Measurements from ENCODE around the gene FAM89A.
"Not testable (repeated sequence)": the region's sequence is repeated elsewhere in the genome, so short reads cannot be mapped to it uniquely, and the experiment has no call there.

The FAM89A gene

GRCh38 chr1:231035799-231036198, 4.3 kb downstream of the FAM89A start:
- 92% methylated on average over 1 of the region's 1 CpG for WGBS, 2 experiments
- peaks cover 5% of the 10 kb centered on the region for H3K4me1 ChIP-seq (ENCODE audit: control insufficient read depth, insufficient read depth, low read length)
- H3K9me3 ChIP-seq (ENCODE audit: control insufficient read depth, low read length) = no peaks in the 10 kb centered on the region
- peaks cover 56% of the 10 kb centered on the region for H3K27me3 ChIP-seq (ENCODE audit: control insufficient read depth, insufficient read depth, low read length, poor library complexity, severe bottlenecking)
- H3K4me3 ChIP-seq (ENCODE audit: insufficient read depth, low read depth, low read length) = no peak overlapping the region
- H3K36me3 ChIP-seq (ENCODE audit: control insufficient read depth, insufficient read depth, low read length) = no peaks in the 10 kb centered on the region
- H3K27ac ChIP-seq (ENCODE audit: insufficient read depth, low read depth, low read length, poor library complexity, severe bottlenecking) = no peak overlapping the region

DNA sequence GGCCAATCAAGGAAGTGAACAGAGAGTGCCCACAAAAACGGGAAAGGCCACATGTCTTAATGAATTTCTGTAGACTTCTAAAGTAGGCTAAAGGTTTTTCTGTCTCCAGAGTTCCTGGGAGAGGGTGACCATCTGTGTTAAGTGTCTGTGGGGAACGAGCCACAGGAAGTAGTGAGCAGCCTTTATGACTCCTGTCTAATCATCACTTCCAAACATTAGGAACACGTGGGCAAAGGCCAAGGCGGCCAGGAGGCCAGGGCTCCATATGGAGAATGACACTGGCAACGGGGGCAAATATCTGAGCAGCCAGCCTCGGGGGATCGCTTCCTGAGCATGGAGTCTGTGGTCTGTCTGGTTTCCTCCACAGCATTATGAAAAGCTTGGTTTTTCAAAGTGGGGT, 7.1 kb downstream of the FAM89A start:
- no peak overlapping the region for H3K27ac ChIP-seq (ENCODE audit: insufficient read depth, low read depth, low read length, poor library complexity, severe bottlenecking)
- WGBS, 2 experiments = 86 to 91% methylated on average over 7 of the region's 7 CpGs
- H3K4me3 ChIP-seq (ENCODE audit: insufficient read depth, low read depth, low read length) = no peak overlapping the region
- H3K36me3 ChIP-seq (ENCODE audit: control insufficient read depth, insufficient read depth, low read length) = no peaks in the 10 kb centered on the region
- H3K4me1 ChIP-seq (ENCODE audit: control insufficient read depth, insufficient read depth, low read length) = peaks cover 5% of the 10 kb centered on the region
- no peaks in the 10 kb centered on the region for H3K9me3 ChIP-seq (ENCODE audit: control insufficient read depth, low read length)
- H3K27me3 ChIP-seq (ENCODE audit: control insufficient read depth, insufficient read depth, low read length, poor library complexity, severe bottlenecking) = peaks cover 28% of the 10 kb centered on the region

DNA sequence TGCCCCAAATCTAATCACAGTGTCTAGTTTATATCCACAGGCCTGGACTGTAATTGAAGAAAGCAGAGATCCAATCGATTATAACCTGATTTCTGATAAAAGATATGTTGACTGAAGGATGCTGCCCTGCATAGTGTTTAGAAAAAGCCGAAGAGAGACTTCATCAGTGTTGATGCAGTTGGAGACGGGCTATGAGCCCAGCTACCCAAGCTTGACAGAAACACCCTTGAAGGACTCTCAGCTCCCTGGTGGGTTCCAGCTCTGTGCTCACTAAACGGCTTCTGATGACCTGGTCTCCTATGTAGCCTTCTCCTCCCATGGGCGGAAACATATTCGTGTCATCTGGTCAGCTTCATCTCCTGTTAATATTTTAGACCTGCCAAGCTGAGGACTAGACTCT, 10.2 kb downstream of the FAM89A start:
- Histone ChIP-seq H3K9me3 (ENCODE audit: control insufficient read depth, low read length) (no peaks in the 10 kb centered on the region), H3K36me3 (ENCODE audit: control insufficient read depth, insufficient read depth, low read length) (no peaks in the 10 kb centered on the region), H3K27ac (ENCODE audit: insufficient read depth, low read depth, low read length, poor library complexity, severe bottlenecking) (no peak overlapping the region), H3K4me1 (ENCODE audit: control insufficient read depth, insufficient read depth, low read length) (peaks cover 5% of the 10 kb centered on the region), H3K4me3 (ENCODE audit: insufficient read depth, low read depth, low read length) (no peak overlapping the region), H3K27me3 (ENCODE audit: control insufficient read depth, insufficient read depth, low read length, poor library complexity, severe bottlenecking) (no peaks in the 10 kb centered on the region)
- WGBS, 2 experiments = 91 to 94% methylated on average over 6 of the region's 6 CpGs

DNA sequence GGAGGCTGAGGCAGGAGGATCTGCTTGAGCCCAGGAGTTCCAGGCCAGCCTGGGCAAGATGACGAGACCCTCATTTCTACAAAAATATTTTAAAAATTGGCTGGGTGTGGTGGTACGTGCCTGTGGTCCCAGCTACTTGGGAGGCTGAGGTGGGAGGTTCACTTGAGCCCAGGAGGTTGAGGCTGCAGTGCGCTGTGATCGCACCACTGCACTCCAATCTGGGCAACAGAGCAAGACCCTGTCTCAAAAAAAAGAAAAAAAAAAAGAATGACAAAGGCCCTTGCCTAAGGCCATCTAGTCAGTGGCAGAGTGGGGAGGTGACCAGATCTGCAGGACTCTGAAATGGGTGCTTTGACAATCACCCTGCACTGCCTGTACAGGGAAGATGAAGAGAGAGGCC, 10.8 kb downstream of the FAM89A start:
- H3K36me3 ChIP-seq (ENCODE audit: control insufficient read depth, insufficient read depth, low read length); H3K27ac ChIP-seq (ENCODE audit: insufficient read depth, low read depth, low read length, poor library complexity, severe bottlenecking); H3K9me3 ChIP-seq (ENCODE audit: control insufficient read depth, low read length); H3K27me3 ChIP-seq (ENCODE audit: control insufficient read depth, insufficient read depth, low read length, poor library complexity, severe bottlenecking); H3K4me3 ChIP-seq (ENCODE audit: insufficient read depth, low read depth, low read length); H3K4me1 ChIP-seq (ENCODE audit: control insufficient read depth, insufficient read depth, low read length): not testable (repeated sequence)
- 94 to 95% methylated on average over 3 to 4 of the region's 4 CpGs for WGBS, 2 experiments

- no peaks in the 10 kb centered on the region for H3K9me3 ChIP-seq (ENCODE audit: control insufficient read depth, low read length)
- peaks cover 5% of the 10 kb centered on the region for H3K4me1 ChIP-seq (ENCODE audit: control insufficient read depth, insufficient read depth, low read length)
- H3K27me3 ChIP-seq (ENCODE audit: control insufficient read depth, insufficient read depth, low read length, poor library complexity, severe bottlenecking) = no peaks in the 10 kb centered on the region
- H3K36me3 ChIP-seq (ENCODE audit: control insufficient read depth, insufficient read depth, low read length) = no peaks in the 10 kb centered on the region
- 54 to 62% methylated on average over 6 to 7 of the region's 7 CpGs for WGBS, 2 experiments
- no peak overlapping the region for H3K4me3 ChIP-seq (ENCODE audit: insufficient read depth, low read depth, low read length)
- no peak overlapping the region for H3K27ac ChIP-seq (ENCODE audit: insufficient read depth, low read depth, low read length, poor library complexity, severe bottlenecking)
Observed at GRCh38 chr1:231028682-231029081, 11.4 kb downstream of the FAM89A start.

DNA sequence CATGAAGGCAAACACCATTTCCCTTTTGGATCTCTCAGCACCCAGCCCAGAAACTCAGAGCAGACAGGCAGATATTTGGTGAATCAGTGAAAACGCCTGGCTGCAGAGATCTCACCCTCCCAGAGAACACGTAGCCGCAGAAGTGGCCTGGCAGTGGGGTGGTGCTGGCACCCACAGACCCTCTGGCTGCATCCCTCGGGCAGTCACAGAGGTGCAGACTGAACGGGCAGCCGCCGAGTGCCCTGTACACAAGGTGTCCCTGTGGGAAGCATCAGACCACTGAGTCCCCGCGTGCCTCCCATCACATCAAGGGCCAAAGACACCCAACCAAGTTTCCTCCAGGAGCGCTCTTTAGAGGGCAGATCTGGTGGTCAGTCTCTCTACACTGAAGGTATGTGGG, 12.1 kb downstream of the FAM89A start:
- no peak overlapping the region for H3K4me3 ChIP-seq (ENCODE audit: insufficient read depth, low read depth, low read length)
- no peaks in the 10 kb centered on the region for H3K9me3 ChIP-seq (ENCODE audit: control insufficient read depth, low read length)
- 87 to 95% methylated on average over 10 of the region's 10 CpGs for WGBS, 2 experiments
- H3K36me3 ChIP-seq (ENCODE audit: control insufficient read depth, insufficient read depth, low read length) = no peaks in the 10 kb centered on the region
- no peaks in the 10 kb centered on the region for H3K27me3 ChIP-seq (ENCODE audit: control insufficient read depth, insufficient read depth, low read length, poor library complexity, severe bottlenecking)
- H3K27ac ChIP-seq (ENCODE audit: insufficient read depth, low read depth, low read length, poor library complexity, severe bottlenecking) = no peak overlapping the region
- peaks cover 5% of the 10 kb centered on the region for H3K4me1 ChIP-seq (ENCODE audit: control insufficient read depth, insufficient read depth, low read length)

- no peak overlapping the region for H3K27ac ChIP-seq (ENCODE audit: insufficient read depth, low read depth, low read length, poor library complexity, severe bottlenecking)
- WGBS, 2 experiments = 85 to 86% methylated on average over 23 of the region's 23 CpGs
Observed at GRCh38 chr1:231027136-231027925, 12.7 kb downstream of the FAM89A start.

GRCh38 chr1:231026576-231026975, 13.5 kb downstream of the FAM89A start:
- H3K36me3 ChIP-seq (ENCODE audit: control insufficient read depth, insufficient read depth, low read length) = no peaks in the 10 kb centered on the region
- H3K9me3 ChIP-seq (ENCODE audit: control insufficient read depth, low read length) = no peaks in the 10 kb centered on the region
- 89 to 91% methylated on average over 6 of the region's 6 CpGs for WGBS, 2 experiments
- H3K27ac ChIP-seq (ENCODE audit: insufficient read depth, low read depth, low read length, poor library complexity, severe bottlenecking) = no peak overlapping the region
- H3K27me3 ChIP-seq (ENCODE audit: control insufficient read depth, insufficient read depth, low read length, poor library complexity, severe bottlenecking) = no peaks in the 10 kb centered on the region
- peaks cover 5% of the 10 kb centered on the region for H3K4me1 ChIP-seq (ENCODE audit: control insufficient read depth, insufficient read depth, low read length)
- H3K4me3 ChIP-seq (ENCODE audit: insufficient read depth, low read depth, low read length) = no peak overlapping the region

More at GRCh38 chr1:231027136-231027925, 12.7 kb downstream of the FAM89A start:
- Histone ChIP-seq H3K4me3 (ENCODE audit: insufficient read depth, low read depth, low read length) (no peak overlapping the region), H3K4me1 (ENCODE audit: control insufficient read depth, insufficient read depth, low read length) (peaks cover 5% of the 10 kb centered on the region), H3K36me3 (ENCODE audit: control insufficient read depth, insufficient read depth, low read length) (no peaks in the 10 kb centered on the region), H3K9me3 (ENCODE audit: control insufficient read depth, low read length) (no peaks in the 10 kb centered on the region), H3K27me3 (ENCODE audit: control insufficient read depth, insufficient read depth, low read length, poor library complexity, severe bottlenecking) (no peaks in the 10 kb centered on the region)

- Histone ChIP-seq H3K36me3 (ENCODE audit: control insufficient read depth, insufficient read depth, low read length) (no peaks in the 10 kb centered on the region), H3K9me3 (ENCODE audit: control insufficient read depth, low read length) (no peaks in the 10 kb centered on the region), H3K27ac (ENCODE audit: insufficient read depth, low read depth, low read length, poor library complexity, severe bottlenecking) (no peak overlapping the region), H3K4me3 (ENCODE audit: insufficient read depth, low read depth, low read length) (no peak overlapping the region), H3K4me1 (ENCODE audit: control insufficient read depth, insufficient read depth, low read length) (no peaks in the 10 kb centered on the region), H3K27me3 (ENCODE audit: control insufficient read depth, insufficient read depth, low read length, poor library complexity, severe bottlenecking) (no peaks in the 10 kb centered on the region)
- 92 to 94% methylated on average over 9 of the region's 9 CpGs for WGBS, 2 experiments
Observed at GRCh38 chr1:231023150-231023549, 16.9 kb downstream of the FAM89A start.

DNA sequence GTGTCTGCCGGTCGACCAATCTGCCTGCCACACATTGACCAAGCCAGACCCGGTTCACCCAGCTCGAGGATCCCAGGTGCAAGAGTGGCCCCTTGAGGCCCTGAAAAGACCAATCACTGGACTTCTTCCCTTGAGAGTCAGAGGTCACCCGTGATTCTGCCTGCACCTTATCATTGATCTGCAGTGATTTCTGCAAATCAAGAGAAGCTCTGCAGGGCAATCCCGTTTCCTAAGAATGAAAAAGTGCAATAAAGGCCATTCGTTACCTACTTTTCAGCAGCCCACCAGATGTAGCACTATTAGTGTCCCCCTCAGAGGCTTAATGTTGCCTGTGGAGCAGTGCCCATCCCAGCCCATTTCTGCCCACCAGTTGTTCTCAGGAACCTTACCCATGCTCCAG, 17.5 kb downstream of the FAM89A start:
- not testable (repeated sequence) for H3K4me3 ChIP-seq (ENCODE audit: insufficient read depth, low read depth, low read length); H3K9me3 ChIP-seq (ENCODE audit: control insufficient read depth, low read length); H3K4me1 ChIP-seq (ENCODE audit: control insufficient read depth, insufficient read depth, low read length); H3K27ac ChIP-seq (ENCODE audit: insufficient read depth, low read depth, low read length, poor library complexity, severe bottlenecking); H3K36me3 ChIP-seq (ENCODE audit: control insufficient read depth, insufficient read depth, low read length); H3K27me3 ChIP-seq (ENCODE audit: control insufficient read depth, insufficient read depth, low read length, poor library complexity, severe bottlenecking)
- 91 to 94% methylated on average over 7 of the region's 7 CpGs for WGBS, 2 experiments
